AG10803 (cell line): ENCODE data around the gene AKT1.

Source experiments
- DNase-seq: peaks from one replicate; pipeline ENCODE4 v3.0.0; 2010; ENCODE audit warnings: low read depth
- H3K4me3 ChIP-seq: 2 replicates; pipeline ENCODE4 v1.5.1; 2011; ENCODE audit warnings: mild to moderate bottlenecking, low read length, control low read depth
- TF ChIP-seq, protein P1 (sequence below): conservative IDR thresholded peaks from 2 replicates; pipeline ENCODE4 v1.5.1; 2011; ENCODE audit warnings: mild to moderate bottlenecking, low read length, control low read depth, inconsistent platforms

Gene AKT1

DNA sequence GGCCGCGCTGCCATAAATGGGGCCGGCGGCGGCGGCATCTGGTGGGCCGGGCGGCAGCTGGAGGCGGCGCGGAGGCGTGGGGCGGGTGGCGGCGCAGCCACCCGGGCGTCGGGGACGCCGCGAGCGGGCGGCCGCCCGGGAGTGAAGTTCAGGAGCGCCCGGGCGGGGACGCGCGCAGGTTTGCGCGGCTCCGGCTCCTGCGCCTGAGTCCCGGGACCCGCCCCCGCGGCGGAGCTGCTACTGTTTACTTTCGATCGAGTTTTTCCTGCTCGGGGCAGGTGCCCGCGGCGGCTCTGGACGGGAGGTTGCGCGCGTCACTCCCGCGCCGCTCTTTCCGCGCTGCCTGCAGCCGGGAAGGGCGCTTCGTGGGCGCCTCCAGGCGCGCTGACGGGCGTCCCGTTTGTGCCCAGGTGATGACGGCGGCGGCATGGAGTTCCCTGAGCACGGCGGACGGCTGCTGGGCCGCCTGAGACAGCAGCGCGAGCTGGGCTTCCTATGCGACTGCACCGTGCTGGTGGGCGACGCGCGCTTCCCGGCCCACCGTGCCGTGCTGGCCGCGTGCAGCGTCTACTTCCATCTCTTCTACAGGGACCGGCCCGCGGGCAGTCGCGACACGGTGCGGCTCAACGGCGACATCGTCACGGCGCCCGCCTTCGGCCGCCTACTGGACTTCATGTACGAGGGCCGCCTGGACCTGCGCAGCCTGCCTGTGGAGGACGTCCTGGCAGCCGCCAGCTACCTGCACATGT, 5.4 kb upstream of the AKT1 start, which contains the start of gene ZBTB42:
Gene ZBTB42, plus strand, starts transcription at position 331 of the 749 bp plus-strand sequence. Its CDS starts 97 bp downstream, at position 428.
- TF ChIP-seq, protein P1, sequence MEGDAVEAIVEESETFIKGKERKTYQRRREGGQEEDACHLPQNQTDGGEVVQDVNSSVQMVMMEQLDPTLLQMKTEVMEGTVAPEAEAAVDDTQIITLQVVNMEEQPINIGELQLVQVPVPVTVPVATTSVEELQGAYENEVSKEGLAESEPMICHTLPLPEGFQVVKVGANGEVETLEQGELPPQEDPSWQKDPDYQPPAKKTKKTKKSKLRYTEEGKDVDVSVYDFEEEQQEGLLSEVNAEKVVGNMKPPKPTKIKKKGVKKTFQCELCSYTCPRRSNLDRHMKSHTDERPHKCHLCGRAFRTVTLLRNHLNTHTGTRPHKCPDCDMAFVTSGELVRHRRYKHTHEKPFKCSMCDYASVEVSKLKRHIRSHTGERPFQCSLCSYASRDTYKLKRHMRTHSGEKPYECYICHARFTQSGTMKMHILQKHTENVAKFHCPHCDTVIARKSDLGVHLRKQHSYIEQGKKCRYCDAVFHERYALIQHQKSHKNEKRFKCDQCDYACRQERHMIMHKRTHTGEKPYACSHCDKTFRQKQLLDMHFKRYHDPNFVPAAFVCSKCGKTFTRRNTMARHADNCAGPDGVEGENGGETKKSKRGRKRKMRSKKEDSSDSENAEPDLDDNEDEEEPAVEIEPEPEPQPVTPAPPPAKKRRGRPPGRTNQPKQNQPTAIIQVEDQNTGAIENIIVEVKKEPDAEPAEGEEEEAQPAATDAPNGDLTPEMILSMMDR, result no peak
- H3K4me3 ChIP-seq, result peak within 1 kb of the TSS; percentile 62
- DNase-seq, result peak; percentile 41

DNA sequence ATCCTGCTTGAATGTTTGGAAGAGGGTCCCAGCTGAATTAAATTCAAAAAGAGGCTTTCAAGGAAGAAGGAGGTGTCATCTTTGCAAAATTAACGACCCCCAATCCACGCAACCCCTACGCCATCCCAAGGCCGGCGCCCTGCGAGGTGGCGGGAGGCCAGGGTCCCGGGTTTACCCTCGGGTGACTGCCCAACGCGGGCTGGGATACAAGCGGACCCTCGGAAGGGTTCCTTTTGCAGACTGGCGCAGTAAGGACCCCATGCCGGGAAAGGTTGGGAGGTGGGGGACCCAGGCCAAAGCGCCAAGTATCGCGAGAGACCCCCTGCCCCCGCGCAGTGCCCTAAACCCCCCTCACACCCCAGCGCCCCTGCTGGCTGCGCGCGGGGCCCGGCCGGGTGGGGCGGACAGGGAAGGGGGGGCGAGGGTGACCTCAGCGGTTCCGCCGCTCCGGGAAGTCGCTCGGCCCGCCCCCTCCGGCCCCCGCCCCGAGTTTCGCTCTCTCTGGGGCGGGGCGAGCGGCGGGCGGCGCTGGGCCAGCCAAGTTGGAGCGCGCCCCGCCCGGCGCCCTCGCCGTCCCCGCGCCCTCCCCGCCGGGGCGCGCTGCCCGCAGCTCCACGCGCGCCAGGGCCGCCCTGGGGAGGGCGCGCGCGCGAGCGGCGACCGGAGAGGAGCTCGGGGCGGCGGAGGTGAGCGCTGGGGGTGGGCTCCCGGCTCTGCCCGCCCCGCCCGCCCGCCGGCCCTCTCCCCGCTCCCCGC, 4.6 kb upstream of the AKT1 start:
- TF ChIP-seq, protein P1, result peak; percentile 25
- H3K4me3 ChIP-seq, result peak overlapping the region; percentile 62
- DNase-seq, result peak; percentile 71

DNA sequence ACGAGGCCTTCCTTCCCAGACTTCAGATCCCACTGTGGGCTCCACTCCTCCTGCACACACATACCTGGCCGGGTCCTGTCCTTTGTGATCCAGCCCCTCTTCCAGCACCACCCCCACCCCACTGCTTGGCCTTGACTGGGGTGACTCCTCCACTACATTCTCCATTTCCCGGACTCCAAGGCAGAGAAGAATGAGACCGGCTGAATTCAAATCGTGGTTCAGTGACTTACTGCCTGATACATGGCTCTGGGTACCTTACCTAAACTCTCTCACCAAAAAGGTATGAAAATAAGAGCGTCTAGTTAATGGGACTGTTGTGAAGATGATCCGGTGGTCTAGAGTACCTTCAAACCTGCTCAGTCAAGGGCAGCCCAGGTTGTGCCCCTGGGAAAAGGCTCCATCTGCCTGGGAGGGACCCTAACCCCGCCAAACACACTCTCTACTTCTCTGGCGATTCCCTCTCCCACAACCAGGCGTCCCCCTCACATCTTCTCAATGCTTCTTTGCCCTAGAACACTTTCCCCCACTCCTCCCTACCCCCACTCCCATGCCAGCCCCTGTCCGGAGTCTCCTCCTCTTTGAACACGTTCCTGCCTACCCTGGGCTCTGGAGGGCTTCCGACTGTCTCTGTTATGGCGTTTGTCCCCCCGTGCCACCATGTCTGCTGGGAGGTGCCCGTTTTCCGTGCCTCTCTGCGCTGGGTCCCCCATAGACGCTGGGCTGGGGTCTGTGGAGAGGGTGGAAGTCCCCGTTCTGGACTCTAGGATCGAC, 3.9 kb upstream of the AKT1 start:
- TF ChIP-seq, protein P1, result peak; percentile 31
- peak overlapping the region; percentile 62 for H3K4me3 ChIP-seq
- no peak for DNase-seq

DNA sequence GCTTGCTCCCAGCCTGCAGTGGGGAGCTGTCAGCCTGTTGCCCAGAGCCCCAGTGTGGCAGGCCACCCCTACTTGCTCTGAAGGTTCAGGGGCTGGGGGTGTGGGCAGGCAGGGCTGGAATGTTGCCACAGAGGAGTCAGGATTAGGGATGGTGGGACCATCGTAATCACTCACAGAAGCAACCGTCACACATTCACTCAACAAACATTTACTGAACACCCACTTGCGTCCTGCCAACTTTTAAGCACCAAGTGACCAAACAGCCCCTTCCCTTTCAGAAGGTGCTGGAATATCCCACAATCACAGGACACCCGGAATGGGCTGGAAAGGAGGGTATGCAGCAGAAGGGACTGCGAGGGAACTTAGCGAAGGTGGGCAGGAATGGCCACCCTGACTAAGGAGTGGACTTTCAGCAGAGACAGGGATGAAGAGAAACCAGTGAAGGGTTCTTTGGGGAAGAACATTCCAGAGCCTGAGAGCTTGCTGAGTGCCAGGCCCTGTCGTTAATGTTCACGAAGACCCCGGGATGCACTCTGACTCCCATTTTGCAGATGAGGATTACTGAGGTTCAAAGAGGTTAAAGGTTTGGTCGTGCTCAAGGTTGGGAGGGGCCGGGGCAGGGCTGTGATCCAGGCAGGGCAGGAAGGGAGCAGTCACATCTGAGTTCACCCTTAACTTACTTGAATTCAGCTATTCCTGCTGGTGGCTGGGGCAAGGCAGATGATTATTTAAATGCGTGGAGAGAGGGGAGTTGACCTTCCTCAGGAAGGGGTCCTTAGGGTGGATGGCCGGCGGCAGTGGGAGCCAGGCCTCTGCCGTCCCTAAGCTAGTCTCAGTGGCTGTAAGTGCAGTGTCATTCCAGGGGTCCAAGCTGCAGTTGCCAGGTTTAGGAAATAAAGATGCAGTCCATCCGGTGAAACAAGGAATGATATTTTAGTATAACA, 3.0 kb upstream of the AKT1 start:
- no peak for DNase-seq
- H3K4me3 ChIP-seq, result no peak overlapping the region
- TF ChIP-seq, protein P1, result no peak

DNA sequence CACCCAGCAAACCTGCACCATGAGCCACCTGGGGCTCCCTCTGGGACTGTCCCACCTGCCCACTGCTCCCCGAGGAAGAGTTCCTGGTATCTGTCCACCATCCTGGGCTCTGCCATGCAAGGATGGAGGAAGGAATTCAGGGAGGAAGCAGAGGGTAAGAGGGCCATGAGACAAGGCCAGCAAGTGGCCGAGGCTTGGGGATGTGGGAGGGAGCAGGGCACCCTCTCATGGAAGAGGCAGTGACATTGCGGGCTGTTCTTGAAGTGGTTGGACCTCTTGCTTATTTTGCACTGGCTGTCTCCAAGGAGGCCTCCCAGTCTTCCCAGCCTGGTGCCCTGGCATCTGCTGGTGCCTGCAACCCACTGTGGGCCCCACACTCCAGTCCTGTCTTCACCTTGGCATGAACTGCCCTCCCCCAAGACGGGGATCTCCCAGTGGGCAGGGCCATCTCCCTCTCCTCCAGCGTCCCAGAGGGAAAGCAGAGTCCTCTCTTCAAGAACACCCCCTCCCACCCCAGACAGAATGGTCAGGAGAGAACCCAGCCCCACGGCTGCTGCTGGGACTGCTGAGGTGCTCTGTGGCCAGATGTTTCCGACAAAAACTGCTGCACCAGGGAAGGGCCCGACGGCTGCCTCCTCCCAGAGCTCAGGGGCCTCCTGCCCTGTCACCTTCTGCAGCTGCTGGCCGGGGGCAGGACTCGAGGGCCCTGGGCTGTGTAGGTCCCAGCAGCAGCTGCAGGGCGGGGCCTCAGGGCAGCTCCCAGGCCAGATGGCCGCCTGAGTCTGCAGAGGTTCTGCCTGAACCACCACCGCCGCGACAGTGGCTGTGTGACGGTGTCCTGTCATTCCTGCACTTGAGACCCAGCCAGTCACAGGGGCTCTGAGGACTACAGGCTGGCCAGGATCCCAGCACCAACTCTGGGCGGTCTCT, 1.8 kb upstream of the AKT1 start:
- TF ChIP-seq, protein P1, result no peak
- DNase-seq, result no peak

More for the DNA sequence above, 1.8 kb upstream of the AKT1 start:
- no peak overlapping the region for H3K4me3 ChIP-seq
